Activated naive CD8-positive, alpha-beta T cell treated with anti-CD3 and anti-CD28 coated beads, Interleukin-2, amount 50 U/mL, for 16 hours (primary cell): Measurements from ENCODE around the gene SAP30L.

Experiments used
- DNase-seq: peaks from one replicate; pipeline ENCODE4 v3.0.0-alpha.2; 2020; ENCODE audit warnings: low read depth, low spot score

Gene SAP30L

DNA sequence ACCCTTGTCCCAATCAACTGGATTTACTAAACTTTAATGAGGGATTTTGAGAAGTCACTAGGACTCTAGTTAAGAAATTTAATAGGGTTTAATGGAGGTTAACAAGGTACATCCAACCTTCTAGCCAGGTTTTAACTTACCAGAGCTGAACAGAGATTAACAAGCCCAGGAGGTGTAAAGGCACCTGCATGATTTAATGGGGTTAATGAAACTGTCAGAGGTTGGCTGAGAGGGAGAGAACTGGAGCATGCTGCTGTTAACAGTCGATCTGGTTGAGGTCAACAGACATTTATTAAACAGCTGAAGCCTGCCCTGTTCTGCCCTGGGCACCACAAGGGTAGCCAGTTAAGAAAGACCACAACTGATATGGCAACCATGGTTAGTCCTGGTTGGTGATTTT is 18.6 kb downstream of the SAP30L start:
- no peak for DNase-seq

DNA sequence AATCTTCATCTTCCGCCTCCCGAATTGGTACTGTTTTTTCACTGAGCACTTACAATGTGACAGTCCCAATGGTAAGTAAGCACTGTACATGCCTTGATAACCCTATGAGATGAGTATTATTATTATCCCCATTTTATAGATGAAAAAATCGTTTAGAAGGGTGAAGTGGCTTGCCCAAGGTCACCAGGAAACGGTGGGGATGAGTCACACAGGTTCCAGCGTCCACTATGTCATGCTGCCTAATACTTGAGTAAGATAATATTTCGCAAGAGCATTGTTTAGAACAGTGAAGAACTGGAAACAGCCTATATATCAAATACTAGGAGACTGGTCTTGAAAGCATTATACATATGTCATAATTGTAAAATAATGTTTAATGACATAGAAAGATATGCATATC is 19.4 kb downstream of the SAP30L start:
- DNase-seq = no peak

DNA sequence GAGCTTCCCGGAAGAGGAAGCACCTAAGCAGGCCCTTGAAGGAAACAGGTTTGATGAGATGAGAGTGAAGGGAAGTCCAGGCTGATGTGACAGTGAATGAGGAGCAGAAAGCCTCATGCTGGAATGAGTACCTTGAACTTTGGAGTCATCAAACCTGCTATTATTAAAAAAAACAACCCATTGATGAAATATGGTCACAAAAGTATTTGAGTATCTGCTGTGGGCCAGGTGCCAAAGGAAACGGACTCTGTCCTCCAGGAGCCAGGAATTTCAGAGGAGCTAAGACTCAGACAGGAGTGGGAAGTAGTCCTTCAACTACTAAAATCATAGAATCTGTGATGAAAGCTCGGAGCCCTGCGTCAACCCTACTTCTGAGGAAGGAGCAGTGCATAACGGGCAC is 20.4 kb downstream of the SAP30L start:
- DNase-seq = no peak

DNA sequence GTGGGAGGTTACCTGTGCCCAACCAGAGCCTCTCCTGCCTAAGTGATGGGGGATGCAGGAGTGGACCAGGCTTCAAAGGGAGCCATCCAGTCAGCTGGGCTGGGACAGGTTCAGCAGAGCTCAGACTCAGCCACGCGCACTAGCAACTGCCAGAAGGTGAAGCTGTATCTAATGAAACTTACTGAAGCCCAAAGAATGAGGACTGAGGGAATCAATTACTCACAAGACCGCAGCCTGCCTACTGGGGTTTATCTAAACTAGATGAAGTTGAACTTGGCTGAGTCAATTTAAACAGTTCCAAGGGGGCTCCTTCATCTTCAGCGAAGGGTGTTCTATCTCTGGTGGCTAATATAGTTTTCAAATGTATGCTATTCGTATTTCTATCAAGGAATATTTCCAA is 20.9 kb downstream of the SAP30L start:
- no peak for DNase-seq

DNA sequence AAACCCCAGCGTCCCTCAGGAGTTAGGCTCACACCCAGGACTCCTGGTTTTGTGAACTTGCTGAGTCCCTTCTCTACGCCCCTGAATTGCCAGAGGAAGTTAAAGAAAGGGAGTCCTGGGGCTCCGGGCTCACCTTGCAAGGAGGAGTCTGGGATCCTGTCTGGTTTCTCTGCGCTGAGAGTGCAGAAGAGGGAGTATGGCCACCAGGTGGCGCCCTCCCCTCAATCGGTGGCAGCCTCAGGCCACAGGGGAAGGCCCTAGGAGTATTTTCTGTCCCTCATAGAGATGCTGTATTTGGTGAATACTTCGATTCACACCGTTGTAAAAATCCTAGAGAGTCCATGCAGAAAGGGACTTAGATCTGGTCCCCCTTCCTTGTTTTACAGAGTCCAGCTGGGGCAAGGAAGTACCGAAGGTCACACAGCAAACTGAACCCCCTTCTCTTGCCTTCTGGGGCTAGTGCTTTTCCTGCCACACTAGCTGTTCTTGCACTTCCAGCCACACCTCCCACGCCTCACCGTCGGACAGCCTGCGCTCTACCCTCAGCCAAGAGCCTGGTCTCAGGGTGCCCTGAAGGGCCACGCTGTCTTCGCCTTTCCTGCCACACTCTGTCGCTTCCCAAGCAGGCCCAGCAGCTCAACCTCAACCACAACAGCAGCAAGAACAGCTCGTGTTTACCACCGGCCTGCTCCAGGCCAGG is 22.0 kb downstream of the SAP30L start:
- peak; percentile 62 for DNase-seq

DNA sequence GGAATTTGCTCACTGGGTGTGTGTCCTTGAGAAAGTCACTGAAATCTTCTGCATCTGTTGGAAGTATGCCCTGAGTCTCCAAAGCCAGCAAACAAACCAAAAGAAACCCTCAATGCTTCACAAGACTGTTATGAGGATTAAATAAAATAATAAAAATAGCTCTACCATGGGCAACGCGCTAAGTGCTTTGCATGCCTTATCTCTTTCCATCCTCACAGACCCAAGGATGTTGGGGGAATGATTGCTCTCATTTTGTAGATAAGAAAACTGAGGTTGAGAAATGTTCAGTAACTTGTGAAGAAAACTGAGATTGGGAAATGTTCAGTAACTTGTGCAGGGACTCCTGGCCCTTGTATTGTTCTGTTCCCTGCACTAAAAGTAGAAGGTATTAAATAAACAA is 24.3 kb downstream of the SAP30L start:
- no peak for DNase-seq

DNA sequence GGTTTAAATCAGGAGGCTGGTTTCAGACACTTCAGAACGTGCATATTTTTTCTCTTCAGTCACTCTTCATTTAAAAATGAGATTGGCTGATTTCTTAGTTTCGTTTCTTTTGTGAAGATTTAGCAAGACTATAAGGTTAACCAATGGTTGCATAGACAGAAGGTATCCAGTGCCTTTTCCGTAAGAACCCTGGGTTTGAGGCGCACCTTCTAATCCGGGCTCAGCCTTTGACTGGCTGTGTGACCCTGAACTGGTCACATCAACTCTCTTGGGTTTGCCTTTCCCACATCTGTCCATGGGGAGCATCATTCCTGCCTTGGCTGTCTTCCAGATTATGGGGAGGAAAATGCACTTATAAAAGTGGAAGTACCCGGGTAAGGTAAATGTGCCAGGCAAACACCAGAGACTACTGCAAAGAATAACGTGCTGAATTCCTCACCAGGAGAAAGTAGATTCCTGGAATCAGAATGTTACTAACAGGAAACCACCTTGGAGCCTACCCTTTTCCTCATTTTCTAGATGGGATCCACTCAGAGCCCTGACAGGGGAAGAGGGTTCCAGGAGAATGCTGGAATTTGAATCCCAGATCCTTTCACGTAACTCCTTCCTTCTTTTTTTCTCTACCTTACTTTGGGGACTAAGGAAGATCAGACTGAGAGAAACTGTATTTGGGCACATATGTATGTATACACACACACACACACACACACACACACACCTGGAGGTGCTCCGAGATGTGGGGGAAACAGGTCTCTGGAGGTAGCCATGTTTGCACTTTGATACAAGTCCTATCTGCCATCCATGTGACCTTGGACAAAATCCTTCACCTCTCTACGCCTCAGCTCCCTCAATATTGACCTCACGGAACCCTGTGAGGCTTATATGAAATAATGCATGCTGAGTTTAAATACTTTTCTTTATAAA is 25.4 kb downstream of the SAP30L start:
- DNase-seq = no peak

DNA sequence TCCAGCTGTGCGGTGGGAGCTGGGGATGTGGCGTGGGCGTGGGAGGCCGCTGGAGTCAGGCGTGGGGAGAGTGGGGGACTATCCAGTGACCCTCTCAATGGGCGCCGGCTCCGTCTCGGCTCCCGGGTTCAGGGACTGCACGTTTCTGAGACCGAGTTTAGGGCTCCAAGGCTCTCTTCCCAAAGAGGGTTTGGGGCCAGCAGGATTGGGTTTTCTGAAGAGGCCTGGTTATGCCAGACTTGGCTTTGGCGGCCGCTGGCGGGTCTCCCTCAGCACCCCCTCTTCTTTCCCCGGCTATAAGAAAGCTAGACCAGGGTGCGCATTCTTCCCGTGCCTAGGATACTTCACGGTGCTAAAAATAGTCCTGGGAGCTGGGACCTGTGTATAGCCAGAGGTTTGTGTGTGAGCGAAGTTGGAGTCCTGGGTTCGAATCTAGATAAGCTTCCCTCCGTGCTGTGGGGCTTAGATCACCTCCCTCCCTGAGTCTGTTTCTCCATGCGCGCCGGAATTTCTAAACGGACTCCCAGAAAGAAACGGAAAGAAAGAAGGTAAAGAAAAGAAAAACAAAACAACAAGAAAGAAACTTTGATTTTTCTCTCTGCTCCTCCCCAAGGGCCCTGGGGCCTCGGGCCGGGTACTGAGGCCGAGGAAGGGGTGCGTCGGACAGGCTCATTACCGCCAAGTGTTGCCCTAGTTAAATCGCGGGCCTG is 27.2 kb downstream of the SAP30L start:
- no peak for DNase-seq

DNA sequence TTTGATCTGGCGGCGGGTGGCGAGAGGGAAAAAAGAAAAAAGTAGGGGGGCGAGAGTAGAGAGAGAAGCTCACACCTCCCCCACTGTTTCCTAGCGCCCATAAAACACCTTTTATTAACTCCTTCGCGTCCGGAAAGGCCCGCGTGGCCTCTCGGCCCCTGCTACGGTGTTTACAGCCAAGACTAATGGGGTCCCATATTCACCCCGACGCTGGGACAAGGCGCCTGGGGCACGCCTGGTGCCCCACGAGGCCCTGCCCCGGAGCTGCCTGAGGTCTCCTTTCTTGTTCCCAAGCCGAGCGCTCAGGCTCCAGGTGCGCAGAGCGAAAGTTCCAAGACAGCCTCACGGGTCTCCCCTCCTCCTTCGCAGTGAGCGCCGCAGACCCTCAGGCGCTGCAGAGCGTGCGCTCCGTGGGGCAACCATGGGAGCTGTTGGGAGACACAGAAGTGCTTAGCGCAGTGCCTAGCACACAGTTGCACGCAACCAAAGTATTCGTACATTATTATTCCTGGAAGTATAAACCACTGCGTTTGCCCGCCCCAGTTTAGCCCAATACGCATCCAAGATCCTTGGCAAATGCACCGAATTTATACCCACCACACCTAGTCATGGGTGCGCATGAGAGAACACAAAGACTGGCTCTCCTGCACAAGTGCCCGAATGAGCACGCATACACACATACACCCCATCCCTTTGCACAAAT is 27.9 kb downstream of the SAP30L start:
- DNase-seq = no peak

DNA sequence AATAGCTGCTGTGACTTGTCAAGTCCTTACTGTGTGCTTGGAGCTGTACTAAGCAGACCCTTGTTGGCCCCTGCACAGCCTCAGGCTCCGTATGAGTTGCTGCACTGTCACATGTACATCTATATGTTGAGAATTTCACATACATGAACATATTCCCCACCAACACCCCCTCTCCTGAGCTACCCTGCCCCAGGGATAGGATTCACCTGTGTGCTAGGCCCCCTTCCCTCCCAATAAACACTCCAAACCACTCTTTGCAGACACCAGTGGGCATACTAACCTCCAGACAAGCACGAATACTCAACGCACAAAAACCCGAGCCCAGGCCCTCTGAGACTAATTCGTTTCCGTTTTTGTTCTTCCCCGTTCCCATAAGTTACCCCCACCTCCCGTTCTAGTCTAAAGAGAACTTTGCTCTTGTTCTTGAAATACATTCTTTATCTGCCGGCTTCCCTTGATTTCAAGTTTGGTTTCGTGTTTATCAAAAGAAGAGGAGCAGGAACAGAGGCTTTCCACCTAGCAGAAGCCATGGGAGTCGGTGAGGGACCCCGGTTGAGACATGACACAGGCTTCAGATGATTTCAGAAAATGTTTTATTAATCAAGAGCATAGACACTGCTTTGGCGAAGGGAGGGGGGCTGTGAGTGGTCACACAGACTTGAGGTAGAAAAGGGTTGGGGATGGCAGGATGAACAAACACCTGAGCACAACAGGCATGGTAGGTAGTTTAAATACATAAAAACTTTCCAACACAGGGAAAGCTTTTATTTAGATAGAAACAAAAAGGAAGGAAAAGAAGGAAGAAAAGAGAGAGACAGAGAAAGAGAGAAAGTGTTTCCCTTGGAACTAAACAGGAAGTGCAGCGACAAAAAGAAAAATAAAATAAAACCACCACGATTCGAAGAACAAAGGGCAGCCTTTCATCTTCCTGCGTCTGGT is 28.9 kb downstream of the SAP30L start:
- DNase-seq = no peak

DNA sequence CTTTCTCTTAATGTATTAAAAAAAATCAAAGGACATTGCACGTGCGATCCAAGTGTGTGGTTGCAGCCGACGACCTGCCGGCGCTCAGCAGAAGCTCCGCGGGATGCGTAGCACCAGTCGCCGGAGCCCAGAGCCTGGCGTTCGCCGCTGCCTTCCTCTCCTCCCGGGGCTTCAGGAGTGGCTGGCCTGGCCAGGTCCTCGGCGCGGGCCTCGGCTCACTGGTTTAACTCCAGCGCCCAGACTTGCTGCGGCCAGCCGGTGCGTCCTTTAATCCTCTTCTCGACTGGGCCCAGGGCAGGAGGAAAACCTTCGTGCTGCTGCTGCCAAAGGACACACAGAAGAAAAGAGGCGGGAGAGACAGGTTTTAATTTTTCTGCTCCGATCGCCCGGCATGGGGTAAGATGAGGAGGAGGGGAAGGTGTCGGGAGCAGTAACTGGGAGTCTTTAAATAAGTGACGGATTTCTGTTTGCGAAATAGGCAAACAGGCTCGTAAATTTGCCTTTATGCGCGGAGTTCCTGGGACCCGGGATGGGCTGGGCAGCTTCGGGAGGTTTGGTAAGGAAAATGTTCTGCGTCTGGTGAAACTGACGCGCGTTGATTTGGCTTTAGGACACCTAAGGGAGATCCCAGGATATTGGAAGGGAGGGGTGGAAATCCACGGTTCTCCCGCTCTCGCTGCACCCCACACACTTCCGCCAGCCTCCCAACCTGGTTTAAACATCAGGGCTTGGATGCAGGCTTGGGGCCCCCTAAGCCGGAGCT is 30.0 kb downstream of the SAP30L start:
- DNase-seq = no peak

DNA sequence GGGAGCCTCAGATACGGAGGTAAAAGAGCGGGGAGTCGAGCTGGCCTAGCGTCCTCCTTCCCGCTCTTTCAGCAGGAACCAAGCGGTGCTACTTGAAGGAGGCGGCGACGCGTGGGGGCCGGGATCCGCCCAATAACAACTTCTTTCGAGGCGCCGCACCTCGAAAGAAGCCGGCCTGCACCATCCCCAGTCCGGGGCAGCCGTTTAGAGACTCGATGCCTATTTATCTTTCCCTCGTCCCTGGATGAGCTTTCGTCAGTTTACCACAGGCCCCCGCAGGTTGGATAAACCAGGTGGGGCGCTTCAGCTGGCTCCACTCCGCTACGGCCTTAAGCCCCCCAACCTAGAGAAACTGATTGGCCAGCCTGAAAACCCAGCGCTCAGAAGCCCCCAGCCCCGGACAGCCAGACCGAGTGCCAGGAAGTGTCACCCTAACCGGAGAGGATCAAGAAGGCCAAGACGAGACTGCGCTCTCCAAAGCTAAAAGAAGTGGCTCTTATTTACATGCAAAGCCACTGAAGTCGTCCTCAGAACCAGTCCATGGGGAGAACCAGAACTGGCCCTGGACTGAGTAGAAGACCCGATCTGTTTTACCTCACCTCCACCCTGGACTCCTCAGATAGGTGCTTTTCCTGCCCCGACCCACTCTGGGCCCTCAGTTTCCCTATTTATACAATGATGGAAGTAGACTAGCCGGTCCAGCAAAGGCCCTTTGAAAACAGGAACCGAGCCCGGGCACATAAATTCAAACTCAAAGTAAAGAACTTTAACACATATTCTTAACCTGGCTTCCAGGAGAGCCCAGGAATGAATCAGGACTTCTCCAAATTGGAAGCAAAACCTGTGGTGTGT is 30.8 kb downstream of the SAP30L start:
- DNase-seq = no peak

DNA sequence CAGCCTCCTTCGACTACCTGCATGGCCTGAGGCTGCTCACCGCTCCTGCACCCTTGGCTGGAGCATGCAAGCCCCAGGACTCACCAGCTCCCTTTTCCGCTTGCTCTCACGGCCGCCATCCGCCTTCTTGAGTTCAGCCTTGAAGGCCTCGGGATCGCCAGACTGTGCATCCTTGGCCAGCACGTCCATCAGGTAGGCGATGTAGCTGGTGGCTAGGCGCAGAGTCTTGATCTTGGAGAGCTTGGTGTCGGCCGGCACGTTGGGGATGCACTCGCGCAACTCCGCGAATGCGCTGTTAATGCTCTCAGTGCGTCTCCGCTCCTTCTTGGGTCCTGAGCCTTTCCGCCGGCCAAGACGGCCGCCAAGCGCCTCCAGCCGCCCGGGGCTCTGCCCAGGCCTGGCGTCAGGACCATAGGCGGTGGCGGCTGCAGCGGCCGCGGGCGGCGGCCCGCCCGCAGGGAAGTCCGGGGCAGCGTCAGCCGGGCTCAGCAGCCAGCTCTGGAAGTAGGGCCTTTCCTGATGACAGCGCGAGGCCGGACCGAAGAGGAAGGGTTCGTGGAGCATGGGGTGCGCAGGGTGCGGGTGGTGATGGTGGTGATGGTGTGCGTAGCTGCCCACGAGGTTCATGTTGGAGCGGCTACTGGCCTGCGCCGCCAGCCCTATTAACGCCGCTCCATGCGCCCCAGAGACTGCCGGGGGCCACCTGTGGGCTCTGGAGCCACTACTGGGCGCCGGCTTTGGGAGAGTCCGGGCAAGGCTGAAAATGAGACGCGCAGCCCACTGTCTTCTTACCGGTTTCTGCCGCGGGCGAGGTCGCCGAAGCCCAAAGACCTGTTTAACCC is 31.8 kb downstream of the SAP30L start:
- DNase-seq = no peak

DNA sequence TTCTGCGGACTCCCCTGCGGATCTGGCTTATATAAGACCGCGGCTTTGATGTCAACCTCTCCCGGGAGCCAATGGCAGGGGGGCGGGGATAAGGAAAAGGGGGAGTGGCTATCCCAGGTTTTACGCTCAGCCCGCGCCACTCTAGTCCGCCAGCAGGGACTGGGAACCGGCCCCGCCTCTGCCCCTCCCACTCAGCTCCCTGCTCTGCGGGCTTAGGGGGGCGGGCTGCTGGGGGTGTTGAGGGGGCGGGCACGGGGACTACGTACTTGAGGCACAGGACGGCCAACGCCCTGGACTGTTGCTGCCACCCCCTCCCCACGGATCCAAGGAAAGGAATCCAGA is 32.4 kb downstream of the SAP30L start, which contains the start of gene HAND1:
HAND1 (minus strand) TSS at position 4 of the 342 bp plus-strand sequence. CDS start 219 bp downstream, outside the sequence.
- DNase-seq = no peak

DNA sequence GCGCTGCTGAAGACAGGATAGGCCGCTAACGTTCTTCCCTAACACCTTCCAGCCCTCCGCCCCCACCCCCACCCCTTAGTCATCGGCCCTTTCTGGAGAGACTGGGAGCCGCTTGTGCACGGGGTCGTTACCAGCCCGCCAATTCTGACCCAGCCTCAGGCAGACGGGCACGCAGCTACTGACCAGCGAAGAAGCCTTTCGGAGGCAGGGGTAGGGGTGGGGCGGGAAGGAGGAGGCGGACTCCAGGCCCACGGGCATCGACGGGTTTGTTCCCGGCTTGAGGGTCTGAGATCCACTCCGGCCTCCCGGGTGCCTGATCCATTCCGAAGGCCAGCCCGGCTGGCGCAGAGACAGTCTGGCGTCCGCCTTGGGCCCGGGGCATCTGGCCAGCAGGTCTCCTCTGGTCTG is 33.0 kb downstream of the SAP30L start:
- DNase-seq = no peak

DNA sequence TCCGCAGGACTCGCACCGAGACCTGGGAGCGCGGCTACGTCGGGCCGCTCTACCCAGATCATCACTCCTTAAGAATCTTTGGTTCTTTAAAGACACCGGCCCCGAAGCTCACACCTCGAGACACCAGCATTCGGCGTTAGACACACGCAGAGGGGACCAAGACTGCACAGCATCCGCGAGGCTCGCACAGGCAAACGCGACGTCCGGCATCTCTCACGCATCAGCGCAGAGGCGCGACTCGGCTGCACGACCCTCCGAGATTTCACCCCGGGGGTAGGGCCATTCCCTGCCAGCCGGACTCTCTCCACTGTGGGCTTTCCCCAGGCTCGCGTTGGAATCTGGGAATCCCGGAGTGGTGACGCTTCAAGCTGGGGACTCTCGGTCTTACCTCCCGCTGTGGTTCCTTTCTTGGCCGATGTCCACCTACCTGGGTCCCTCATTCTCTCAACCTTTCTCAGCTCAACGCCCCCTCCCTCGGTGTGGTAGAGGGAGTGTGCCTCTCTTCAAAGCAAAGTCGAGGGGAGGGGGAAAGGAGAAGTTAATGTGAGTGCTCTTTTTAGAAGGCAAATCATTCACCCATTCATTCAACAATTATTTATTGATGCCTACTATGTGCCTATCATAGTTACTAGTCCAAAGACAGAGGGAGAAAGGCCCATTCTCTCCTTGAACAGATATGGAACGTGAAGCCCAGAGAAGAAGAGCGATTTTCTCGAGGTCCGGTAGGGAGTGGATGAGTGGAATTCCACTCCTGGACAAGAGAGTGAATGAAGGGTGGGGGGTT is 33.6 kb downstream of the SAP30L start:
- no peak for DNase-seq
